ENCODE results near the gene RGS1. TPM values are rescaled to one million over a fixed set of nuclear protein-coding genes. Genes with fewer than 3 reads are reported as not detected.

RGS1 gene
- total RNA-seq, 5 donors from 2014 or later (not counting 1 experiment from before 2014, with no cell fraction given): 7.1 to 439 (median 15.3) TPM

DNA sequence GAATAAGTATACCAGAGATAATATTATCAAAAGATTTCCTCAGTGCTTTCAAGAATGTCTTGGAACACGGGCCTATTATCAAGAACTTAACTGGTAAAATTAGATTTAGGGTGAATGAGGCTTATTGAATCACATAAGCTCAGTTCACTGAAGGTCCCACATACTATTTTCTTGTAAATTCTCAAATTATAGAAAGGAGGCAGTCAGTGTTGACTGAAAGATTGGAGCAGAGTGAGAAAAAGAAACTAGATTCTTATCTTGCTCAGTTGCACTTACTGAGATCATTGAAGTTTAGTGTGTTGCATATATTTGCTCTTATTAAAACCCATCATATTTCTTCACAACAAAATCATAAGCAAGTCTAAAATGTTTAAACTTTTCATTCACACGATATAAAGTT lies 3.9 kb upstream of the RGS1 start:
- Mint-ChIP-seq H3K4me3 (peak overlapping the region in 1 of 3 donors; percentile 9), H3K36me3 (peaks cover 11% of the 10 kb centered on the region), H3K27me3 (no peaks in the 10 kb centered on the region), H3K27ac (peak overlapping the region; percentile 65 to 72), H3K9me3 (peaks cover 4 to 15% (median 7%) of the 10 kb centered on the region in 3 donors), H3K4me1 (peaks cover 62 to 70% (median 64%) of the 10 kb centered on the region in 3 donors)
- peak overlapping the region; percentile 45 for H3K27ac ChIP-seq (ENCODE audit: low read length)
- ATAC-seq (replicated peaks in 1 of 4) (peak in 3 of 4 experiments; percentile 21 to 30 (median 29)), DNase-seq (peak in 1 of 35 experiments; percentile 44)
- no peaks in the 10 kb centered on the region for H3K36me3 ChIP-seq (ENCODE audit: control insufficient read depth in 2 of 2, extremely low read depth in 1 of 2, insufficient read depth in 1 of 2, low read length in 1 of 2)
- H3K4me3 ChIP-seq (ENCODE audit: control insufficient read depth in 1 of 2, extremely low read depth in 1 of 2, low read length in 1 of 2): no peak overlapping the region
- peaks cover 12 to 45% of the 10 kb centered on the region in 2 experiments for H3K4me1 ChIP-seq (ENCODE audit: control insufficient read depth in 1 of 2, extremely low read depth in 1 of 2, insufficient read depth in 2 of 2, low read length in 2 of 2)
- H3K27me3 ChIP-seq (replicated peaks in 1 of 2; ENCODE audit: control insufficient read depth in 2 of 2, extremely low read depth in 1 of 2, insufficient read depth in 2 of 2, low read length in 1 of 2): no peaks in the 10 kb centered on the region
- WGBS (ENCODE audit: insufficient coverage): 22% methylated on average over 1 of the region's 2 CpGs
- POLR2A ChIA-PET: interaction anchor here (0.8 to 1.4 kb wide), 2 partner anchors 10 to 33 kb away, joined by 3 to 5 read pairs; no protein-coding TSS in a partner anchor
- H3K9me3 ChIP-seq: no peaks in the 10 kb centered on the region
- CTCF ChIA-PET: interaction anchor here (0.7 to 2.5 kb wide), 6 partner anchors 26 to 98 kb away, joined by 3 to 9 read pairs (median 4); no protein-coding TSS in a partner anchor

DNA sequence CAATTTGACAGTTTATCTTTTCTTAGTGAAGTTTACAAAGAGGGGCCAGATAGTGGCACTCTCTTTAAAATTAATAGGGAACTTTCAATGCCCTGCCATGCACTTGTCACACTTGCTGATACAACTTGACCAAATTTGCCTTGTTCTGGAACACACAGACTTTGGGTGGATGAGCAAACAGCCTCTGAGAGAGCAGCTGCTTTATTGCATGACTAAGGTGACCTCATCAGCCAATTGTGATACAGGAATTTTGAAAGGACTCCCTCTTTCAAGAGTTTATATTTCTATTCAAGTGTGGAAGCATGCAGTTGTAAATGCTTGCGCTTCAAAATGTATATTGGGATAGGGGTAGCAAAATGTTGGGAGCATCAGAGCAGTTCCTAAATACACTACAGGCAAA lies 2.1 kb upstream of the RGS1 start:
- peak overlapping the region in 1 of 2 donors; percentile 78 for H3K27ac Mint-ChIP-seq
- DNase-seq (no peak), ATAC-seq (replicated peaks in 1 of 4) (no peak)
- H3K4me1 ChIP-seq (ENCODE audit: control insufficient read depth in 1 of 2, extremely low read depth in 1 of 2, insufficient read depth in 2 of 2, low read length in 2 of 2): peaks cover 12 to 46% of the 10 kb centered on the region in 2 experiments
- H3K4me1 Mint-ChIP-seq: peaks cover 61 to 73% (median 71%) of the 10 kb centered on the region in 3 donors
- H3K9me3 ChIP-seq: no peaks in the 10 kb centered on the region
- no peak overlapping the region for H3K4me3 Mint-ChIP-seq
- H3K36me3 Mint-ChIP-seq: peaks cover 28% of the 10 kb centered on the region
- no peaks in the 10 kb centered on the region for H3K36me3 ChIP-seq (ENCODE audit: control insufficient read depth in 2 of 2, extremely low read depth in 1 of 2, insufficient read depth in 1 of 2, low read length in 1 of 2)
- H3K4me3 ChIP-seq (ENCODE audit: control insufficient read depth in 1 of 2, extremely low read depth in 1 of 2, low read length in 1 of 2): no peak overlapping the region
- no peaks in the 10 kb centered on the region for H3K27me3 ChIP-seq (replicated peaks in 1 of 2; ENCODE audit: control insufficient read depth in 2 of 2, extremely low read depth in 1 of 2, insufficient read depth in 2 of 2, low read length in 1 of 2)
- H3K9me3 Mint-ChIP-seq: peaks cover 4 to 15% (median 7%) of the 10 kb centered on the region in 3 donors
- ChIA-PET POLR2A (interaction anchor here in 1 of 2 donors (0.6 to 0.7 kb wide), 2 partner anchors 23 to 33 kb away, joined by 3 read pairs; no protein-coding TSS in a partner anchor), CTCF (no interaction called here)
- WGBS (ENCODE audit: insufficient coverage): no CpG with 5 or more reads among the region's 1 CpG
- peak overlapping the region; percentile 20 for H3K27ac ChIP-seq (ENCODE audit: low read length)
- H3K27me3 Mint-ChIP-seq: no peaks in the 10 kb centered on the region

DNA sequence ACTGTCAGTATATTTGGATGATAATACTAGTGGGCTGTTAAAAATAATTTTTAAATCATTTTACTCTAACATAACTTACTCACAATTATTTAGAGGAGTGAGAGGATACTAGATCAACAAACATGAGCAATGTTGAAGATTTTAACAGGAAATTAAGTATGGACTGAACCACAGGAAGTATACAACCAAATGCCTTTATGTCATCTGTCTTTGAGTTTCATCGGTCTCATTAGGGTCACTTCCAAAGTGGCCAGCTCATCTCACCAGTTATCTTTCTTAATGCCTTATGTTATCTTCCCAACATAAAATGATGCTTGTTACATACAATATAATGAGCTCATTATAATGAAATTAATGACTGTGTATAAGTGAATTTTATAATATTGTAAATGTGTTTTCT lies 1.5 kb upstream of the RGS1 start:
- H3K4me1 Mint-ChIP-seq: peaks cover 66 to 79% (median 77%) of the 10 kb centered on the region in 3 donors

DNA sequence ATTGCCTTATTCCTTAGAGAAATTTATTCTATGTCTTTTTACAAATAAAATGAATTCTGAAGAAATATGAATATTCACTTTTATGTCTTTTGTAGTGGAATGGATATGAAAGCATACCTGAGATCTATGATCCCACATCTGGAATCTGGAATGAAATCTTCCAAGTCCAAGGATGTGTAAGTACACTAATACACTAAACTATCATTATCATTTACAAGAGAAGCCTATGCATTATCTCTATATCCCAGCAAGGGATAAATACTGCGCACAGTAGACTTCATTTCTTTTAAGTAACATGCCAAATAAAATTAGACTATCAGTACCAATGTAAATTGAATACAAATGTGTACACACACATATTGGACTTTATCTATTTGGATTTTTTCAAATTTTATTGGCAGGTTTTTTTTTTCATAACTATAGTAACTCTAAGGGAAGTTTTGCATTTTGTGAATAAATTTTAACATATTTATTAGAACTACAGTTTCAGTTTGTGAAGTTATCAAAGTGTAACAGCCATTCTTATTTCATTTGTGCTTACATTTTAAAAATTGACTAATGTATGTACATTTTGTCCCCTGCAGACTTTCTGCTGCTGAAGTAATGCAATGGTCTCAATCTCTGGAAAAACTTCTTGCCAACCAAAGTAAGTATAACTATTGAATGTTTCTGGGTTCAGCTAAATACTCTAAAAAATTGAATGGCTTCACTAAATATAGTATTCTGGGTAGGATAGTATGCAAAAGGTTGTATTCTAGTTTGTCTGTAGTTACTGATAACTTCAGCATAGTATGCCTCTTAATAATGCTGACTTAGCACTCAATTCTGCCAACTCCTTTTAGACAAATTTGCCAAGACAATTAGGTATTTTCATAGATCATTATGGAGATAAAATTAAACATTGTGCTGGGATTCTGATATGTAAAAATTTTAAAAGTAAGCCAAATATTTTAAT lies 894 bp downstream of the RGS1 start:
- H3K4me1 ChIP-seq (ENCODE audit: control insufficient read depth in 1 of 2, extremely low read depth in 1 of 2, insufficient read depth in 2 of 2, low read length in 2 of 2): peaks cover 10 to 58% of the 10 kb centered on the region in 2 experiments
- POLR2A ChIA-PET: interaction anchor here in 1 of 2 donors (1.0 to 1.9 kb wide), 2 partner anchors 37 to 60 kb away, joined by 10 to 12 read pairs; no protein-coding TSS in a partner anchor
- no CpG with 5 or more reads among the region's 1 CpG for WGBS (ENCODE audit: insufficient coverage)

More for the DNA sequence above, 1.5 kb upstream of the RGS1 start:
- ChIA-PET POLR2A (interaction anchor here (0.5 to 1.4 kb wide), 8 partner anchors 20 to 474 kb away, joined by 3 to 4 read pairs (median 3); no protein-coding TSS in a partner anchor), CTCF (interaction anchor here in 1 of 2 donors (0.7 to 1.3 kb wide), 6 partner anchors 20 to 100 kb away, joined by 3 to 10 read pairs (median 4); no protein-coding TSS in a partner anchor)
- no peak overlapping the region for H3K4me3 ChIP-seq (ENCODE audit: control insufficient read depth in 1 of 2, extremely low read depth in 1 of 2, low read length in 1 of 2)
- ATAC-seq (replicated peaks in 1 of 4) (no peak), DNase-seq (no peak)
- no peaks in the 10 kb centered on the region for H3K36me3 ChIP-seq (ENCODE audit: control insufficient read depth in 2 of 2, extremely low read depth in 1 of 2, insufficient read depth in 1 of 2, low read length in 1 of 2)
- no peaks in the 10 kb centered on the region for H3K9me3 ChIP-seq
- peaks cover 12 to 49% of the 10 kb centered on the region in 2 experiments for H3K4me1 ChIP-seq (ENCODE audit: control insufficient read depth in 1 of 2, extremely low read depth in 1 of 2, insufficient read depth in 2 of 2, low read length in 2 of 2)
- H3K27me3 Mint-ChIP-seq: no peaks in the 10 kb centered on the region
- peak overlapping the region; percentile 62 for H3K27ac ChIP-seq (ENCODE audit: low read length)
- no peaks in the 10 kb centered on the region for H3K27me3 ChIP-seq (replicated peaks in 1 of 2; ENCODE audit: control insufficient read depth in 2 of 2, extremely low read depth in 1 of 2, insufficient read depth in 2 of 2, low read length in 1 of 2)
- peaks cover 4 to 14% (median 7%) of the 10 kb centered on the region in 3 donors for H3K9me3 Mint-ChIP-seq
- H3K36me3 Mint-ChIP-seq: peaks cover 34% of the 10 kb centered on the region
- H3K27ac Mint-ChIP-seq: peak overlapping the region in 1 of 2 donors; percentile 78
- WGBS (ENCODE audit: insufficient coverage): no CpG with 5 or more reads among the region's 1 CpG
- H3K4me3 Mint-ChIP-seq: no peak overlapping the region

DNA sequence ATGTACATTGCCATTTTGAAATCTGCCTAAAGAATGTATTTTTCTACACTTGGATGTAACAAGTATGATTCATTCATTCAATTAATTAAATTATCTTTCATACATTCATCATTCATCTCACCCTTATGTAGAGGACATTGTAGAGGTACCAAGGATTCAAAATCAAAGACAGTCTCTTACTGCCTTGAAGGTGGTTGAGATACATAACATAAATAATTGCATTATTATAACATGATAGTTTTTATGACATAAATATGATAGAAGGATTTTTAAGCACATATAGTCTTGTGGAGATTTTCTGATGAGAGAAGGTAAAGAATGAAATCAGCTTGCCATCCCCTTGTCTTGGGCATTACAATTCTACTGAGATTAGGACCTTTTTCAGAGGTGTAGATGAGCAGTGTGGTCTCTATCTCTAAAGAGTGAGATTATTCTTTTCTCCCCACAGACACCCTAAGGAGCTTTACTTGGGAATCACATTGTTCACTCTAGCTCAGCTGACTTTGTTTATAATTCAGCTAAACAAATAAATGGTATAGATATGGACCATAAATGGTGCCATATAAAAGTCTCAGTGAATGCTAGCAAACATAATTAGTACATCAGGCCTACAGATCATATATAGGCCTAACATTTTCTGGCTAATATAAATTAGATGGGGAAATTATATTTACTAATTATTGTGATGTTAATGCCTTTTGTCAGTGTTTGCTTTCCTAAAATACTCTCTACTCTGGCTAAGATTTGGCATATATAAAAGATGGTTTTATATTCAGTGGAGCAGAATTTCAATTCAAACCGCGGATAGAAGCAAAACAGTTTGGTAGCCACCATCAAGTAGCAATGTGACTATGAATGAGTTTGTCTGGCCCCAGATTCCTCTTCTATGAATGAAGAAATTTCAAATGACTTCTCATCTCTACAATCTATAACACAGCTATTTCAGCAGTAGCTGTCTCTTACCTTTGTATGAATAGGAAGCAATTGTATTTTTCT lies 1.9 kb downstream of the RGS1 start:
- peak overlapping the region; percentile 75 to 90 (median 81) for H3K4me3 Mint-ChIP-seq
- H3K4me1 ChIP-seq (ENCODE audit: control insufficient read depth in 1 of 2, extremely low read depth in 1 of 2, insufficient read depth in 2 of 2, low read length in 2 of 2): peaks cover 10 to 52% of the 10 kb centered on the region in 2 experiments
- no peaks in the 10 kb centered on the region for H3K36me3 ChIP-seq (ENCODE audit: control insufficient read depth in 2 of 2, extremely low read depth in 1 of 2, insufficient read depth in 1 of 2, low read length in 1 of 2)
- peaks cover 56 to 74% (median 74%) of the 10 kb centered on the region in 3 donors for H3K4me1 Mint-ChIP-seq
- POLR2A ChIA-PET: interaction anchor here (0.6 to 3.2 kb wide), 15 partner anchors 24 to 432 kb away, joined by 3 to 31 read pairs (median 5); no protein-coding TSS in a partner anchor
- H3K36me3 Mint-ChIP-seq: peaks cover 33% of the 10 kb centered on the region
- no peak for ATAC-seq (replicated peaks in 1 of 4)
- H3K27me3 ChIP-seq (replicated peaks in 1 of 2; ENCODE audit: control insufficient read depth in 2 of 2, extremely low read depth in 1 of 2, insufficient read depth in 2 of 2, low read length in 1 of 2): no peaks in the 10 kb centered on the region
- no CpG with 5 or more reads among the region's 2 CpGs for WGBS (ENCODE audit: insufficient coverage)
- H3K4me3 ChIP-seq (ENCODE audit: control insufficient read depth in 1 of 2, extremely low read depth in 1 of 2, low read length in 1 of 2): peak overlapping the region in 1 of 2 donors; percentile 21
- H3K9me3 Mint-ChIP-seq: no peaks in the 10 kb centered on the region
- peak overlapping the region; percentile 18 to 70 for H3K27ac Mint-ChIP-seq
- H3K27me3 Mint-ChIP-seq: no peaks in the 10 kb centered on the region
- no peak for DNase-seq
- H3K9me3 ChIP-seq: no peaks in the 10 kb centered on the region
- CTCF ChIA-PET: interaction anchor here (0.6 to 4.5 kb wide), 7 partner anchors 18 to 227 kb away, joined by 3 to 28 read pairs (median 10); no protein-coding TSS in a partner anchor
- no peak overlapping the region for H3K27ac ChIP-seq (ENCODE audit: low read length)

More for the DNA sequence above, 894 bp downstream of the RGS1 start:
- Mint-ChIP-seq H3K27me3 (no peaks in the 10 kb centered on the region), H3K27ac (peak overlapping the region; percentile 91 to 96), H3K4me3 (peak overlapping the region; percentile 75 to 90 (median 81)), H3K9me3 (no peaks in the 10 kb centered on the region), H3K4me1 (peaks cover 66 to 83% (median 83%) of the 10 kb centered on the region in 3 donors), H3K36me3 (peaks cover 33% of the 10 kb centered on the region)
- CTCF ChIA-PET: interaction anchor here (0.6 to 4.5 kb wide), 4 partner anchors 99 to 228 kb away, joined by 3 to 28 read pairs (median 12); no protein-coding TSS in a partner anchor
- H3K27ac ChIP-seq (ENCODE audit: low read length): peak overlapping the region; percentile 71
- DNase-seq (no peak), ATAC-seq (replicated peaks in 1 of 4) (no peak)
- H3K9me3 ChIP-seq: no peaks in the 10 kb centered on the region
- H3K27me3 ChIP-seq (replicated peaks in 1 of 2; ENCODE audit: control insufficient read depth in 2 of 2, extremely low read depth in 1 of 2, insufficient read depth in 2 of 2, low read length in 1 of 2): no peaks in the 10 kb centered on the region
- no peaks in the 10 kb centered on the region for H3K36me3 ChIP-seq (ENCODE audit: control insufficient read depth in 2 of 2, extremely low read depth in 1 of 2, insufficient read depth in 1 of 2, low read length in 1 of 2)
- H3K4me3 ChIP-seq (ENCODE audit: control insufficient read depth in 1 of 2, extremely low read depth in 1 of 2, low read length in 1 of 2): peak overlapping the region in 1 of 2 donors; percentile 31

Measured in T-cell (primary cell).